ENCODE results near the gene SLC6A7.

The SLC6A7 gene

DNA sequence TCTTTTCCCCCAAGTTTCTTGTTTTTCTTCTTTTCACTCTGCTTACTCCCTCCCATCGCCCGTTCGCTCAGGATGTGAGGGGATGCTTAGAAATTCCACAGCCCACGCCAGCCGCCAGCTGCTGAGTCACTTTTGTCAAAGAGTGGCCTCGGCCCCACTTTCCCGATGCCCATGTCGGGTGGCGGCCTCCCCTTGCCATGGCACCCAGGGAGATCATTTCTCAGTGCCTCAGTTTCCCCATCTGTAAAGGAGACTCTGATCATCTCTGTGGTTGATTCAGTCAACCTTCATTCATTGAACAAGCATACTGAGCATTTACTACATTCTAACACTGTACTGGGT is 33.9 kb upstream of the SLC6A7 start:
- no peak for DNase-seq

GRCh38 chr5:150156540-150156939 is 33.3 kb upstream of the SLC6A7 start:
- DNase-seq, result no peak

GRCh38 chr5:150157168-150157567 is 32.7 kb upstream of the SLC6A7 start:
- no peak for DNase-seq

DNA sequence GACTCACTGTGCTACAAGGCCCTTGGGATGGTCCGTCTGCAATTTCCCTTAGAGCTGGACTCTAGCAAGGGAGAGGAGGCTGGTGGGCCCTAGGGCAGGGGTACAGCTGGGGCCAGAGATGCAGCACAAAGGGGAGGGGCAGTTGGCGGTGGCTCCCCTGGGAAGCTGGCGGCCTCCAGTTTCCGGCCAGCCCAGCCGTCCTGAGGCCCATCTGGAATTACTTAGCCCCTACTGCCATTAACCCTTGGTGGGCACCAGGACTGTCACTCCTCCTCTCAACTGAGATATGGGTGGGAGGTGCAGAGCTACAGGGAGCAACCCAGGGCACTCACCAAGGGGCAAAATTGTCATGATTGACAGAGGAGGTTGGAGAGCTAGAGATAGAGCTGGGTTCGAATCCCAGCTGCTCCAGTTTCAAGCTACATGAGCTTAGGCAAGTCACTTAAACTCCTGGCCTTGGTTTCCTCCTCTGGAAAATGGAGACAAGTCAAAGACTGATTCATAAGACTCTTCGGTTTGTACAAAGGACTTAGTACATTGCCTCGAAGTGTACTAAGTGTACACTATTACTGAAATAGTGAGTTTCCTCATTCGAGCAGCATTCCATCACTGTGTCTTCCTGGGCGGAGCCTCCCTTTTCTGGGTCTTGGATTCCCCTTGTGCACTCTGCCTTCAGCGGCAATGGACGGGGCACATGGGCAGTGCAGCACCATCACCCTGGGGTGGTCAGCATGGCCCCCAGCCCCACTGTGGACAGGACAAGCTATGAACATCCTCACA is 31.5 kb upstream of the SLC6A7 start:
- no peak for DNase-seq

DNA sequence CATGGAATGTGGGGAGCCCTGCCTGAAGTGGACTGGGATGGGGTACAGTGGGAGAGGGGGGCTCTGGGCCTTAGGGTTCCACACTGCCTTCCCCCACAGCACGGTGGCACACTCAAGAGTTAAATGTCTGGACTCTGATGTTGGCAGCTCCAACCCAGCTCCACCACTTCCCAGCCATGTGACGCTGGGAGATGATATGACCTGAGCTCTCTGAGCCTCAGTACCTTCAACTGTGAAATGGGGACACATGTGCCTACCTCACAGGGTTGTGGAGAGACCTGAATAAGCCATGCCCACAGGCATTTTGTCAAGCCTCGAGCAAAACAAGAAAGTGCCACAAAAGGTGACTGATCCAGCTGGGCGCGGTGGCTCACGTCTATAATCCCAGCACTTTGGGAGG is 30.8 kb upstream of the SLC6A7 start:
- DNase-seq, result no peak

DNA sequence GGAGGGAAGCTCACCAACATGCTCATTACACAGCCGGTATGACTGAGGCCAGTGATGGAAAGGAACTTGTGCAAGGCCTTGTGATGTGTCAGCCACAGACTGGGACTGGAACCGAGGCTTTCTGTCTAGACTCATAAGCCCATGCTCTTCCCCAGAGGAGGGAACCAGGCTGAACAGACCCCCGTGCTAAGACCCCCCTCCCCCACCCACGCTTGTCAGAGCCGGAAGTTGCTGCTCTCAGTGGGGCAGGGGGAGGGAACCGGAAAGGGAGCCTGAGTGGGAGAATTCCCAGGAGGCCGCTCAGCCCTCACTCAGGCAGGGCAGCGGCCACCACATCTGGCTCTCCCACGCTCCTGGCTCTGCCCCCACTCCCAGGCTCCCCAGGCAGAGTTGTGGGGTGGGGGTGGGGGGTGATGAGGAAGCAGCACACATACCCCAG is 30.1 kb upstream of the SLC6A7 start:
- DNase-seq, result no peak

DNA sequence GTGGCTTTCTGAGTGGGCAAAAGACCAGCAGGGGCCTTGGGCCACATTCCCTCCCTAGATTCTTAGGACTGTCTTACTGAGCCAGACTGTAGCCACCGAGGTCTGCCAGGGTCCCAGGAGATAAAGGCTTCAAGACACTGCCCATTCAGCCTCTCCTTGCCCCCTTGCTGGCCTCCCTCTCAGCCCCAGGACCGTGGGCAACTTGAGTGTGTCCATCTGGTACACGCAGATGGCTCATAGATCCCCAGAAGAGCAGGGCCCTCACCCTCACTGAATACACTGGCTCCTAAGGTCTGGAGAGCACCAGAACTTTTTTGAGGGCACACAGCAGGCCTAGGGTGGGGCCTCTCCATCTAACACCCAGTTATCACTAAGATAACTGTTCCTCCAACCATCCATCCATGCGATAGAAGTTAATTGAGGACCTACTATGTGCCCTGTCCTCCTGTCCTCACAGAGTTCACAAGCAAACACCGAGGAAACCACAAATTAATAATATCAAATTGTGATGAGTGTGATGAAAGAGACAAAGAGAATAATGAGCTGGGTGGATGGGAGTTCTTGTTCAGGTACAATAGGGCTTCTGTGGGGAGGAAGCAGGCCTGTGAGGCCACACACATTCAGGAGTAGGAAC is 29.3 kb upstream of the SLC6A7 start:
- DNase-seq, result no peak

DNA sequence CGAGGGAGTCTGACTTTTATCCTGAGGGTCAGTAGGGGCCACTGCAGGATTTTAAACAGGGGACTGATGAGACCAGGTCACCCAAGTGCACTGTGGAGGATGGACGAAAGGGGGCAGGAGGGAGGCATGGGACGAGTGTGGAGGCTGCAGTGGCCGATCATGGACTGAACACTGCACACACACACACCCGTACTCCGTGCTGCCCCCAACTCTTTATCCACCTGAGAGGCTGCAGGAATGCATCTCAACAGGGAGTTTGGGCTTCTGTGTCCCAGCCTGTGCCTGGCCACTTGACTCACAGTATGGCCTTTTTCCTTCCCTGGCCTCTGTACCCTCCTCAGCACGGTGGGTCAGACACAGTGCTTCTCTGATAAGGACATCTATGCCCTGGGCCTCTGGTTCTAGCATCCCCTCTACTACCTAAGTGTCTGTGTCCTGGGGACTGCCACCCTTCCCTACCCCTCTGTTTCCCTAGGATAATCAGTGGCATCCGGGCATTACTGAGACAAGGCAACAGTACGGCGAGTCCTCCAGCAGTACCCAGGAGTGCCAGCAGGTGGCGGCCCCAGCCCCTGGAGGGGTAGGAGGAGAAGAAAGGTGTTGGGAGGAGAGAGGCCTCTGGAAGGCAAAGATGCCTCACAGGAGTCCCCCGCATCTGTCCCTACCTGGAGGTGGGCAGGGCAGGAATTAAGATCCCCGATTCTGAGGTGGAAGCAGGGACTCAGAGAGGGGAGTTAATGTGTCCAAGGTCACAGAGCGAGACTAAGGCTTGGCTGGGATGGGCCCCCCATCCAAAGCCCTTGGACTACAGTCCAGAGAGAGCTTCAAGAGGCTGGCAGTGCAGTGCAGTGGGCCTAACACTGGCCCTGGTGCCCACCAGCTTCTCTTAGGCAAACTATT is 28.4 kb upstream of the SLC6A7 start:
- DNase-seq, result peak; percentile 95

DNA sequence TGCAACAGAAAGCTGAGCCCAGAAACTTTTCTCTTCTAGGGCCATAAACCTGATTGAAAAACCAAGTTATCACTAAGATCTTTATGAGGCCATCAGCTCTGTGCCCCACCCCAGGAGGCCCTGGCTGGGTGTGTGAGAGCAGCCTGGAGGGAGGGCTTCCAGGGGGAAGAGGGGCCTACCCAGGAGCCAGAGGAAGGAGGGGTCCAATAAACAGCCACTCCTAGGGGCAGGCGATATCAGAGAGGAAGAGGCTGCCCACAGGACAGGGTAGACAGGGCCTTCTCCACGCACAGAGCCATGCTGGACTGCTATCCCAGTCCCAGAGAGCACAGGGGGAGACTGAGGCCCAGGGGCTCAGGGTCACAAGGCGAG is 27.7 kb upstream of the SLC6A7 start:
- no peak for DNase-seq

DNA sequence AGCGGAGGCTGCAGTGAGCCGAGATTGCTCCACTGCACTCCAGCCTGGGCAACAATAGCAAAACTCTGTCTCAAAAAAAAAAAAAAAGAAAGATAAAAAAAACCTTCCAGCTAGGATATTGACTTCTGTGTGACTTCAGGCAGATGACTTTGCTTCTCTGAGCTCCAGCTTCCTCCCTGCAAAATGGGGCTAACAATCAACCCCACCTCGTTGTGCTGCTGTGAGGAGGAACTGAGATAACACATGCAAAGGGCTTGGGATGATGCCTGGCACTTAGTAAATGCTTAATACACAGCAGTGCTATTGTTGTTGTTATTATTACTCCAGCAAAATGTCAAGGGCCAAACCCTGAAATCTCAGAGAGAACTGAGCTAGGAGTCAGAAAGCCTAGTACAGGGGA is 26.8 kb upstream of the SLC6A7 start:
- DNase-seq, result no peak

DNA sequence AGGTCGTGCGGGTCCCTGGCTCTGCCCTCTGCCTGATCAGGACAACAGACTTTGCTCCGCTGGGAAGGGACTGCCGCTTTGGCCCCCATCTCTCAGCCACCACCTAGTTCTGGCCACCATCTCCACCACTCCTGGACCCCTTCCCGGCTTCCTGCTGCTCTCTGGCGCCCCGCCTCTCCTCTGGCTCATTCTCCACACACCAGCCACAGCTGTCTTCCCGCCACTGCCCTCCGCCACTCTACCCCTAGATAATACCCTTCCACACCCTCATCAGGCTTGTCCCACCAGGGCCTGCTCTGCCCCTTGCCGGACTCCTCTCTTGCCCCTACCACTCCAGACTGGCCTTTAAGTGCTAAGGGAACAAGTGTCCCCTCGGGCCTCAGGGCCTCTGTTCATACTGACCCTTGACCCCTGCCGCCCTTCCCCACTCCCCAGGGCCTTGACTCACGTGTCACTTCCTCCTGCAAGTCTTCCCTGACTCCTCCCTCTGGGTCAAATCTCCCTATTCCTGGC is 26.3 kb upstream of the SLC6A7 start:
- DNase-seq, result no peak

- no peak for DNase-seq
Observed at GRCh38 chr5:150164211-150164980, 25.5 kb upstream of the SLC6A7 start.

- no peak for DNase-seq
Observed at GRCh38 chr5:150166037-150166649, 23.7 kb upstream of the SLC6A7 start.

DNA sequence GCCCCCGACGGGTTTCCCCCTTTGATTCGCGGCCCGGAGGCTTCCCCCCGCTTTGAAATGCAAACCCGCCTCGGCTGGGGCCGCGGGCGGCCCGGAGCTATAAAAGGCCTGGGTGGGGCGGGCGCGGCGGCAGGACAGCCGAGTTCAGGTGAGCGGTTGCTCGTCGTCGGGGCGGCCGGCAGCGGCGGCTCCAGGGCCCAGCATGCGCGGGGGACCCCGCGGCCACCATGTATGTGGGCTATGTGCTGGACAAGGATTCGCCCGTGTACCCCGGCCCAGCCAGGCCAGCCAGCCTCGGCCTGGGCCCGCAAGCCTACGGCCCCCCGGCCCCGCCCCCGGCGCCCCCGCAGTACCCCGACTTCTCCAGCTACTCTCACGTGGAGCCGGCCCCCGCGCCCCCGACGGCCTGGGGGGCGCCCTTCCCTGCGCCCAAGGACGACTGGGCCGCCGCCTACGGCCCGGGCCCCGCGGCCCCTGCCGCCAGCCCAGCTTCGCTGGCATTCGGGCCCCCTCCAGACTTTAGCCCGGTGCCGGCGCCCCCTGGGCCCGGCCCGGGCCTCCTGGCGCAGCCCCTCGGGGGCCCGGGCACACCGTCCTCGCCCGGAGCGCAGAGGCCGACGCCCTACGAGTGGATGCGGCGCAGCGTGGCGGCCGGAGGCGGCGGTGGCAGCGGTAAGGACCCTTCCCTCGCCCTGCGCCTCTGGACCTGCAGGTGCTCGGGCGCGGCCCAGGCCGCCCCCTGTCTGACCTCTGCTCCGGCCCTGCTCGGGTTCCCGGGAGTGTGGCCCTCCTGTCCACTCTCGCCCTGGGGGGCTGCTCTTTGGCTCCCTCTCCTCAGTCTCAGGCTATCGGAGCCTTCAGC is 23.0 kb upstream of the SLC6A7 start, which contains the start of gene CDX1:
TSS of gene CDX1 (plus strand) at position 129 of the 862 bp plus-strand sequence. CDS start at position 228, 99 bp downstream.
- no peak for DNase-seq

GRCh38 chr5:150167512-150167850 is 22.4 kb upstream of the SLC6A7 start:
- DNase-seq, result no peak

- DNase-seq, result no peak
Observed at GRCh38 chr5:150167908-150168307, 22.0 kb upstream of the SLC6A7 start.

DNA sequence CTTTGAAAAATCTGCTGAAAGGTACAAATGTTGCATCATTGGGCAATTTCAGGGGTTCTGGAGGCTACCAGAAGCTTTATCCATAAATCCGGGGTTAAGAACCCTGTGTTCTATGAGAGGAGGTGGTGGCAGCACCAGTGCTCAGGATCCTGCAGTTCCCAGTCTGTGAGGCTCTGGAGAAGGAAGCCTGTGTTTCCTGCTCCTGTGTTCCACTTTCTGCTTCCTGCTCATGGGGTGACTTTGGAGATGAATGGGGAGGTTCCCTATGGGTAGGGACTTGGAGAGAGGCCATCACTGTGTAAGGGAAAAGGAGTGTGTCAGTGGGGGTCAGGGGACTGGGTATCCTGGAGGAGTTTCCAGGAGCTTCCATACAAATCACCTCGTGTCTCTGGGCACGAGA is 21.0 kb upstream of the SLC6A7 start:
- DNase-seq, result no peak

DNA sequence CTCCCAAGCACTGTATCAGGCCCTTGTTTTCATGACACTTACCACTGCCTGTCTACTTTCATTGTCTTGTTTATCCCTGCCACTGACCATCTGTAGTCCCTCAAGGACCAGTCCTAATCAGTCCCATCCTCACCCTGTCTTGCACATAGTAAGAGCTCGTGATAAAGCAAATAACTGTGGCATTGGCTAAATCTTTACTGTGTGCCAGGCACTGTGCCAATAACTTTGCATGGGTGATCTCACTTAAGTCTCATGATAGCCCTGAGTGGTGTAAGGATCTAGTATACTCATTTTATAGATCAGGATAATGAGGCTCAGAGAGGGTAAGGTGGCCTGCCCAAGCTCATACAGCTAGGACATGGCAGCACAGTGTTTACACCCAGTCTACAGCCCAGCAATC is 17.7 kb upstream of the SLC6A7 start:
- no peak for DNase-seq

DNA sequence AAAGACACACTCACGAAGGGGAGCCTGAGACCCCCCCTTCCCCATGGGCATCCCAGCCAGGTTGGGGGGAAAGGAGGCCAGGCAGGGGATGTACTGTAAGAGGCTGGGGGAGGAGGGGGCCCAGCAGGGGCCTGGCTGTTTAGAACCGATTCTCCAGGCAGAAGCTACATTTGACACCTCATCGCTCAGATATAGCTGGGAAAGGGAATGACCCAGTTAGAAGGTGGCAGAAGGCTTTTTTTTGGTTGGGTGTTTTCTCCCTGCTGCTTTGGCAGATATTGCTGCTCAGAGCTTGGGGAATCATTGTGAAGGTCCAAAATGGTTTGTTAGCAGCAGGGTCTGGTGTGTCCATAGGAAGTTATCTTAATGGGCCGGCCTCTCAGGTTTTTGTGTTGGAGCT is 17.3 kb upstream of the SLC6A7 start:
- no peak for DNase-seq

DNA sequence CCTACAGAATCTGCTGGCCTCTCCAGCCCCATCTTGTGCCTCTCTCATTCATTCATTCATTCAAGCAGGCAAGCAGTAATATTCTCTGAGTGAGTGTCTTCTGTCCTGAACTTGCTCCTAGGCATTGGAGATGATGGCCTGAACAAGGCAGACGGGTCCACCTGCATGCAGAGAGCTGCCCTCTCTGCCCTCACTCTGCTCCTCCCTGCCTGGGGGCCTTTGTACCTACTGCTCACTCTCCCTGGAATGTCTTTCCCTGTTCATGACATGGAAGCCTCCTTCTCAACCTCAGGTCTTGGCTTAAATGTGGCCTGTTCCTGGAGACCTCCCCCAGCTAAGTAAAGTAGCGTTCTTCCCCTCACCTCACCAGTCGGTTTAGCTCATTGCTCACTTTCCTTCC is 16.7 kb upstream of the SLC6A7 start:
- DNase-seq, result no peak

DNA sequence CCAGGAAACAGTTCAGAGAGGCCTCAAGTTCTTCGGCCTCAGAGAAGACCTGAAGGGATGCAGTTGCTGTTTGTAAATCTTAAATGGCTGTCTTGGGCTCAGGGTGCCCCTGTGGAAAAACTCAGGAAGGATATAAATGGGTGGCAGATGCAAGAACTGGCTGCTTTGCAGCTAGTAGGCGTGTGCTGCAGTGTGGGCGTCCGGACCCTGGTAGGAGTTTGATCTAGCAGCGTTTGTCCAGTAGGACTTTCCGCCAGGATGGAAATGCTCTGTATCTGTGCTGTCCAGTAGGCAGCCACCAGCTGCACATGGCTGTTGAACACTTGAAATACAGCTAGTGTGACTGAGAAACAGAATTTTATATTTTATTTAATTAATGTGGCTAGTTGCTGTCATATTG is 15.6 kb upstream of the SLC6A7 start:
- no peak for DNase-seq

All from activated CD8-positive, alpha-beta memory T cell treated with anti-CD3 and anti-CD28 coated beads, Interleukin-2, amount 50 U/mL, for 48 hours (primary cell).